Measurements from ENCODE around the gene UGT1A10.

Gene UGT1A10

GRCh38 chr2:233779722-233780121, 143.5 kb downstream of the UGT1A10 start:
- no peak overlapping the region for H3K4me3 ChIP-seq (ENCODE audit: low read depth, low read length)
- no peak for DNase-seq (ENCODE audit: low read depth)
- TF ChIP-seq CTCF (IDR thresholded peaks at IDR 0.05; ENCODE audit: low read depth, low read length) = no peak
- no peak for TF ChIP-seq MAX (IDR thresholded peaks at IDR 0.05; ENCODE audit: low read depth, low read length)
- no peak for TF ChIP-seq MYC (IDR thresholded peaks at IDR 0.05; ENCODE audit: low read depth, low read length)
- TF ChIP-seq POLR2A (IDR thresholded peaks at IDR 0.05; ENCODE audit: extremely low read depth, insufficient read length) = no peak

- no peak for TF ChIP-seq POLR2A (IDR thresholded peaks at IDR 0.05; ENCODE audit: extremely low read depth, insufficient read length)
- no peak for TF ChIP-seq MAX (IDR thresholded peaks at IDR 0.05; ENCODE audit: low read depth, low read length)
- no peak for TF ChIP-seq MYC (IDR thresholded peaks at IDR 0.05; ENCODE audit: low read depth, low read length)
- TF ChIP-seq CTCF (IDR thresholded peaks at IDR 0.05; ENCODE audit: low read depth, low read length) = no peak
- no peak overlapping the region for H3K4me3 ChIP-seq (ENCODE audit: low read depth, low read length)
- DNase-seq (ENCODE audit: low read depth) = no peak
Measured at GRCh38 chr2:233780771-233781170, 144.5 kb downstream of the UGT1A10 start.

- no peak for DNase-seq (ENCODE audit: low read depth)
- TF ChIP-seq MYC (IDR thresholded peaks at IDR 0.05; ENCODE audit: low read depth, low read length) (no peak), MAX (IDR thresholded peaks at IDR 0.05; ENCODE audit: low read depth, low read length) (no peak), POLR2A (IDR thresholded peaks at IDR 0.05; ENCODE audit: extremely low read depth, insufficient read length) (no peak), CTCF (IDR thresholded peaks at IDR 0.05; ENCODE audit: low read depth, low read length) (no peak)
- H3K4me3 ChIP-seq (ENCODE audit: low read depth, low read length) = no peak overlapping the region
Measured at GRCh38 chr2:233789554-233789953, 153.3 kb downstream of the UGT1A10 start.

GRCh38 chr2:233791151-233791882, 155.1 kb downstream of the UGT1A10 start:
- no peak for DNase-seq (ENCODE audit: low read depth)
- TF ChIP-seq MYC (IDR thresholded peaks at IDR 0.05; ENCODE audit: low read depth, low read length) (no peak), MAX (IDR thresholded peaks at IDR 0.05; ENCODE audit: low read depth, low read length) (no peak), POLR2A (IDR thresholded peaks at IDR 0.05; ENCODE audit: extremely low read depth, insufficient read length) (no peak), CTCF (IDR thresholded peaks at IDR 0.05; ENCODE audit: low read depth, low read length) (no peak)
- no peak overlapping the region for H3K4me3 ChIP-seq (ENCODE audit: low read depth, low read length)

- H3K4me3 ChIP-seq (ENCODE audit: low read depth, low read length) = no peak overlapping the region
- TF ChIP-seq MYC (IDR thresholded peaks at IDR 0.05; ENCODE audit: low read depth, low read length) = no peak
- TF ChIP-seq CTCF (IDR thresholded peaks at IDR 0.05; ENCODE audit: low read depth, low read length) = no peak
- no peak for TF ChIP-seq MAX (IDR thresholded peaks at IDR 0.05; ENCODE audit: low read depth, low read length)
- TF ChIP-seq POLR2A (IDR thresholded peaks at IDR 0.05; ENCODE audit: extremely low read depth, insufficient read length) = no peak
- DNase-seq (ENCODE audit: low read depth) = no peak
Measured at GRCh38 chr2:233791883-233792329, 155.7 kb downstream of the UGT1A10 start.
